Ovary (tissue), 9 donors: ENCODE measurements around the gene TEX2. TPM values are rescaled to one million over a fixed set of nuclear protein-coding genes. Genes with fewer than 3 reads are reported as not detected.
"Not testable (repeated sequence)": the region's sequence is repeated elsewhere in the genome, so short reads cannot be mapped to it uniquely, and the experiment has no call there.

Source experiments
- DNase-seq, 5 donors: peaks; one replicate each; pipeline ENCODE4 v3.0.0-alpha.2; 2019 to 2020
- H3K27ac ChIP-seq, 2 donors: fragments of 200-600 bp; one replicate each; pipeline versions ENCODE4 v1.5.1 to v1.8.0; 2019 to 2022
- H3K27me3 ChIP-seq: fragments of 200-600 bp; one replicate; pipeline ENCODE4 v1.8.0; 2022
- H3K36me3 ChIP-seq: fragments of 200-600 bp; sonication (generic); one replicate; pipeline ENCODE4 v1.5.1; 2019
- H3K4me1 ChIP-seq: one replicate; pipeline ENCODE4 v1.8.1; 2013; ENCODE audit warnings: mild to moderate bottlenecking, moderate library complexity; ENCODE audit not compliant: insufficient read depth
- H3K4me3 ChIP-seq: fragments of 200-600 bp; sonication (generic); one replicate; pipeline ENCODE4 v1.5.1; 2017
- H3K9me3 ChIP-seq, 2 donors: fragments of 200-600 bp in 1 of 2; sonication (generic) in 1 of 2; one replicate each; pipeline versions ENCODE4 v1.5.1 to v1.8.1; 2013 to 2019; ENCODE audit warnings: mild to moderate bottlenecking in 1 of 2, moderate library complexity in 1 of 2
- EP300 ChIP-seq: sonication (generic); formaldehyde crosslinking; IDR thresholded peaks from one replicate; pipeline ENCODE4 v1.6.1; 2017; ENCODE audit warnings: antibody characterized with exemption
- POLR2A ChIP-seq: fragments of 450-650 bp; IDR thresholded peaks from one replicate; pipeline ENCODE4 v1.6.1; 2017; ENCODE audit warnings: antibody characterized with exemption, mild to moderate bottlenecking, moderate library complexity
- WGBS, 3 donors: extraction: QIAGEN DNeasy Blood & Tissue Kit in 1 of 3; methylation state at CpG; one replicate each; pipeline versions ENCODE4 v1.1.5 to v1.1.7; 2013 to 2017; 5-methylcytosine and 5-hydroxymethylcytosine counted together
- intact Hi-C, 4 donors: fragments of 100-400 bp; cut with DNase I; formaldehyde crosslinking; loops; one replicate each; pipeline versions ENCODE4 v1.11.0 to v1.15.1; 2022 to 2023
- polyA plus RNA-seq, 2 donors: library from polyadenylated mRNA; stranded (reverse); fragments of 200-250 nt in 1 of 2; fragments of 350-450 nt in 1 of 2; fragmentation: Illumina TruSeq in 1 of 2; extraction: RNeasy Lipid Tissue Mini Kit (QIAGEN cat#74804) in 1 of 2; gene quantifications; one replicate each; pipeline ENCODE4 v1.2.3, GENCODE V29; 2013 to 2014
- total RNA-seq, 7 donors: library from RNA; depleted of rRNA in 2 of 7; stranded (reverse); fragments of >200 nt in 2 of 7; fragmentation: NEBNext Ultra II Directional in 3 of 7; extraction: Animal tissue kit (Norgen Biotek cat#: 25700) in 3 of 7; gene quantifications; one replicate each; pipeline versions ENCODE4 v1.1.0 to v1.2.4, GENCODE V29; 2016 to 2023
- TF ChIP-seq, protein P1 (sequence below), 3 donors: fragments of 450-650 bp in 2 of 3; fragments of 200-600 bp in 1 of 3; IDR thresholded peaks; one replicate each; pipeline versions ENCODE4 v1.5.1 to v1.8.0; 2016 to 2022; ENCODE audit warnings: antibody characterized with exemption in 3 of 3, mild to moderate bottlenecking in 1 of 3
- donor health status: DM: no; HTN: no; CAD: no; lungs with moderate emphysema.
- donor health status: DM: no; HTN: no; CAD: no.
- donor health status: Bipolar disorder and iron deficiency.
- donor health status: DM: yes; HTN: yes; CAD: no.
- donor health status: DM: no; HTN: no; CAD: no.
- donor health status: DM: yes; HTN: yes; CAD: no.

TEX2 gene
- total and polyA plus RNA-seq, 9 donors: 13.9 to 36.7 (median 31.4) TPM

- H3K4me3 ChIP-seq: no peak overlapping the region
- 46 to 50% (median 48%) methylated on average over 11 of the region's 11 CpGs for WGBS, 3 donors
- peaks cover 7% of the 10 kb centered on the region for H3K4me1 ChIP-seq
- TF ChIP-seq, protein P1, sequence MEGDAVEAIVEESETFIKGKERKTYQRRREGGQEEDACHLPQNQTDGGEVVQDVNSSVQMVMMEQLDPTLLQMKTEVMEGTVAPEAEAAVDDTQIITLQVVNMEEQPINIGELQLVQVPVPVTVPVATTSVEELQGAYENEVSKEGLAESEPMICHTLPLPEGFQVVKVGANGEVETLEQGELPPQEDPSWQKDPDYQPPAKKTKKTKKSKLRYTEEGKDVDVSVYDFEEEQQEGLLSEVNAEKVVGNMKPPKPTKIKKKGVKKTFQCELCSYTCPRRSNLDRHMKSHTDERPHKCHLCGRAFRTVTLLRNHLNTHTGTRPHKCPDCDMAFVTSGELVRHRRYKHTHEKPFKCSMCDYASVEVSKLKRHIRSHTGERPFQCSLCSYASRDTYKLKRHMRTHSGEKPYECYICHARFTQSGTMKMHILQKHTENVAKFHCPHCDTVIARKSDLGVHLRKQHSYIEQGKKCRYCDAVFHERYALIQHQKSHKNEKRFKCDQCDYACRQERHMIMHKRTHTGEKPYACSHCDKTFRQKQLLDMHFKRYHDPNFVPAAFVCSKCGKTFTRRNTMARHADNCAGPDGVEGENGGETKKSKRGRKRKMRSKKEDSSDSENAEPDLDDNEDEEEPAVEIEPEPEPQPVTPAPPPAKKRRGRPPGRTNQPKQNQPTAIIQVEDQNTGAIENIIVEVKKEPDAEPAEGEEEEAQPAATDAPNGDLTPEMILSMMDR (IDR thresholded peaks at IDR 0.05): peak in 1 of 3 donors; percentile 26
- TF ChIP-seq POLR2A (no peak), EP300 (no peak)
- H3K27me3 ChIP-seq: no peaks in the 10 kb centered on the region
- H3K27ac ChIP-seq: no peak overlapping the region
- intact Hi-C loops: no loop called here
- no peaks in the 10 kb centered on the region for H3K9me3 ChIP-seq
- no peak for DNase-seq
- no peaks in the 10 kb centered on the region for H3K36me3 ChIP-seq
Observed at GRCh38 chr17:64180089-64181073, 82.7 kb downstream of the TEX2 start.

DNA sequence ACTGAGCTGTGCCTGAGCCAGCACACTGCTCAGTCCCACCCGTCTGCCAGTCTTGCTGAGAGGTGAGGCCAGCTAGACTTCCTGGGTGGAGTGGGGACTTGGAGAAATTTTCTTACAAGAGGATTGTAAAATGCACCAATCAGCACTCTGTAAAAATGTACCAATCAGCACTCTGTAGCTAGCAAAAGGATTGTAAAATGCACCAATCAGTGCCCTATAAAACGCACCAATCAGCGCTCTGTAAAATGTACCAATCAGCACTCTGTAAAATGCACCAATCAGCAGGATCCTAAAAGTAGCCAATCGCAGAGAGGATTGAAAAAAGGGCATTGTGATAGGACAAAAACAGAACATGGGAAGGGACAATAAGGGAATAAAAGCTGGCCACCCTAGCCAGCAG lies 84.0 kb downstream of the TEX2 start:
- H3K27me3 ChIP-seq, DNase-seq, H3K9me3 ChIP-seq, H3K4me3 ChIP-seq, H3K27ac ChIP-seq, H3K4me1 ChIP-seq, H3K36me3 ChIP-seq, intact Hi-C loops: not testable (repeated sequence)
- WGBS, 3 donors: 46 to 100% (median 78%) methylated on average over 4 of the region's 4 CpGs

DNA sequence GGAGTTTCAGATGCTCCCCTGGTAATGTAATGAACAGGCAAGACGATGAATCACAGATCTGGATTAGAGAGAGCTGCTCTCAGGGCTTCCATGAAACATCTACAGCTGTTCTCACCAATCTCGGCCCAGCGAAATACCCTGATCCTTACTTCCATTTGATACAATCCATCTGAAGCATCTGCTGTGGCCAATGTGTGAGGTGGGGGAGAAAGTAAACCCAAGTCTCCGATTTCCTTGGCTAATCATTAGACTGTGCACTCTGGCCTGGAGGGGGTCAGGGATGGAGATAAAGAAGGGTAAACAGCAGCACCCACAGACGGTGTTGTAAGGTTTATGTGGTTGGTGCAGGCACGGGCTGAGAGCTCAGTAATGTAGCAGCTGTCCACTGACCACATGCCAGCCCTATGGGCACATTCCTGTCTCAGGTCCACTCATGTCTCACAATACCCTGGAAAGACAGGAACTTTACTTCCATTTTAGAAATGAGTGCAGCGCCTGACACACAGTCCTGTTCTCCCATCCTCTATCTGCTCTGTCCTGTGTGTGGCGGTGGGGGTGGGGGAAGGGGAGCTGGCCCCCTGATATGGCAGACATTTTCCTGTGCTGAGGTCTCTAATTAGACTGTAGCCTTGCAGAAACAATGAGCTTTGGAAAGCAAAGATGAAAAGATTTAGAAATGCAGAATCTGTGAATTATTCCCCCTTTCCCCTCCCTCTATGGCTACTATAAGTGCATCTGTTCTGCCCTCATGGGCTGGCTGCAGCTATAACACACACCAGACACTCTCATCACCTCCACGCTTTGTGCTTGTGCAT lies 84.8 kb downstream of the TEX2 start:
- H3K4me1 ChIP-seq: peaks cover 7% of the 10 kb centered on the region
- H3K9me3 ChIP-seq: no peaks in the 10 kb centered on the region
- 63 to 68% (median 64%) methylated on average over 9 of the region's 9 CpGs for WGBS, 3 donors
- intact Hi-C loops: no loop called here
- DNase-seq: no peak
- no peak overlapping the region for H3K4me3 ChIP-seq
- no peak for TF ChIP-seq EP300
- no peak for TF ChIP-seq POLR2A
- TF ChIP-seq, protein P1 (IDR thresholded peaks at IDR 0.05): no peak
- no peak overlapping the region for H3K27ac ChIP-seq
- no peaks in the 10 kb centered on the region for H3K36me3 ChIP-seq
- no peaks in the 10 kb centered on the region for H3K27me3 ChIP-seq

GRCh38 chr17:64177311-64178010 lies 85.6 kb downstream of the TEX2 start:
- DNase-seq: no peak
- H3K27me3 ChIP-seq: no peaks in the 10 kb centered on the region
- peak overlapping the region in 1 of 2 donors; percentile 34 for H3K27ac ChIP-seq
- no peak for TF ChIP-seq EP300
- no peak for TF ChIP-seq POLR2A
- TF ChIP-seq, protein P1 (IDR thresholded peaks at IDR 0.05): no peak
- intact Hi-C loops: no loop called here
- no peaks in the 10 kb centered on the region for H3K9me3 ChIP-seq
- WGBS, 3 donors: 83 to 85% (median 84%) methylated on average over 7 of the region's 7 CpGs
- peaks cover 7% of the 10 kb centered on the region for H3K4me1 ChIP-seq
- H3K4me3 ChIP-seq: no peak overlapping the region
- H3K36me3 ChIP-seq: no peaks in the 10 kb centered on the region
